ENCODE results near the gene HAPLN3. TPM values are rescaled to one million over a fixed set of nuclear protein-coding genes. Genes with fewer than 3 reads are reported as not detected.

Gene HAPLN3
- total RNA-seq, 6 donors from 2014 or later: 1.7 to 23.0 (median 4.6) TPM

DNA sequence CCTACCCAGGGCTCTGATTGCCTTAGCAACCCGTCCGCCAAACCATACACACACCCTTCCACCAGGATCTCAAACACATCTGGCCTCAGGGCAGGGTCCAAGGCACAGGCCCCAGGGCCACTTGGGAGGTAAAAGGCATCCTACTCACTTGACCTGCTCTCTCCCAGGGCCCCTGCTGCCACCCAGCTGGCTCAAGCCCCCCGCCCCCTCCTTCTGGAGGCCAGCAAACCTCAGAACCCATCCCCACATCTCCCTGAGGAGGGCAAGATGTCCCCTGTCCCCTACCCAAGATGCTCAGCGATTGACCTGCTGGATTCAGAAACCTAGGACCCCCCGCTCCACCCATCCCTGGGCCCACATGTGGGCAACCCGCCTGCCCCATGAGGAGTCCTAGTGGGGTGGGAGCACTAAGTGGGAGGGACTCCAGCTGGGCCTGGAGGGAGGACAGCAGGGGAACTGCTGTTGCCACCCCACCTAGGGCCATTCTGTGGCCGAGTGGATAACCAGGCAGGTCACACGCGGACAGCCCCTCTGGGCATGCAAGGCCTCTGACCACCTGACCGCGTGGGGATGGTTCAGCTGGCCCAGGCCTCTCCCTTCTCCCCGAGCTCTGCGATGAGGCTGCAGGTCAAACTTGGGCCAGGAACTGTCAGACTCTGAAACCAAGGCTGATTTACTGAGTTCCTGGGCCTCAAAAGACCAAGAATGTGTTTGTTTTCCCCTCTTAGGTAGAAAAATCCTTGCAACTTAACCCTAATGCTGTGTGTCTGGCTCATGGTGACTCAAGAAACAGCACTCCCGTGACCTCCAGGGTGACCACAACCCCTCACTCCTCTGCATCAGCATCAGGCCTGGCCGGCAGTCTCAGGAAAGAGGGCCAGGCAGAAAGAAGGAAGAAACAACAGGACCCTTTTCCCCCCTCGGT is 13.6 kb upstream of the HAPLN3 start:
- WGBS, 2 donors: 82 to 94% methylated on average over 10 to 16 of the region's 16 CpGs
- H3K27ac ChIP-seq: no peak overlapping the region
- ATAC-seq (ENCODE audit: low FRiP score in 2 of 2): no peak
- H3K9me3 ChIP-seq: no peaks in the 10 kb centered on the region
- H3K4me3 ChIP-seq: no peak overlapping the region
- H3K4me1 ChIP-seq: peaks cover 15 to 45% (median 26%) of the 10 kb centered on the region in 4 donors
- no peak for DNase-seq
- H3K36me3 ChIP-seq: peaks cover 0 to 50% (median 15%) of the 10 kb centered on the region in 4 donors
- no peaks in the 10 kb centered on the region for H3K27me3 ChIP-seq
- TF ChIP-seq EP300 (IDR thresholded peaks at IDR 0.05): no peak
- TF ChIP-seq POLR2A (IDR thresholded peaks at IDR 0.05): no peak
- TF ChIP-seq, protein P1, sequence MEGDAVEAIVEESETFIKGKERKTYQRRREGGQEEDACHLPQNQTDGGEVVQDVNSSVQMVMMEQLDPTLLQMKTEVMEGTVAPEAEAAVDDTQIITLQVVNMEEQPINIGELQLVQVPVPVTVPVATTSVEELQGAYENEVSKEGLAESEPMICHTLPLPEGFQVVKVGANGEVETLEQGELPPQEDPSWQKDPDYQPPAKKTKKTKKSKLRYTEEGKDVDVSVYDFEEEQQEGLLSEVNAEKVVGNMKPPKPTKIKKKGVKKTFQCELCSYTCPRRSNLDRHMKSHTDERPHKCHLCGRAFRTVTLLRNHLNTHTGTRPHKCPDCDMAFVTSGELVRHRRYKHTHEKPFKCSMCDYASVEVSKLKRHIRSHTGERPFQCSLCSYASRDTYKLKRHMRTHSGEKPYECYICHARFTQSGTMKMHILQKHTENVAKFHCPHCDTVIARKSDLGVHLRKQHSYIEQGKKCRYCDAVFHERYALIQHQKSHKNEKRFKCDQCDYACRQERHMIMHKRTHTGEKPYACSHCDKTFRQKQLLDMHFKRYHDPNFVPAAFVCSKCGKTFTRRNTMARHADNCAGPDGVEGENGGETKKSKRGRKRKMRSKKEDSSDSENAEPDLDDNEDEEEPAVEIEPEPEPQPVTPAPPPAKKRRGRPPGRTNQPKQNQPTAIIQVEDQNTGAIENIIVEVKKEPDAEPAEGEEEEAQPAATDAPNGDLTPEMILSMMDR (IDR thresholded peaks at IDR 0.05): no peak
- TF ChIP-seq POLR2AphosphoS5 (IDR thresholded peaks at IDR 0.05): no peak

GRCh38 chr15:88908123-88908522 is 12.8 kb upstream of the HAPLN3 start:
- ATAC-seq (ENCODE audit: low FRiP score in 2 of 2) (no peak), DNase-seq (no peak)
- TF ChIP-seq EP300 (IDR thresholded peaks at IDR 0.05) (no peak), POLR2A (IDR thresholded peaks at IDR 0.05) (no peak), POLR2AphosphoS5 (IDR thresholded peaks at IDR 0.05) (no peak)
- TF ChIP-seq, protein P1 (IDR thresholded peaks at IDR 0.05): no peak
- peaks cover 0 to 55% (median 15%) of the 10 kb centered on the region in 4 donors for H3K36me3 ChIP-seq
- no peak overlapping the region for H3K27ac ChIP-seq
- H3K4me3 ChIP-seq: no peak overlapping the region
- H3K9me3 ChIP-seq: no peaks in the 10 kb centered on the region
- WGBS, 2 donors: 95% methylated on average over 12 of the region's 12 CpGs; no CpG with 5 or more reads in 1 of the 2 donors
- H3K27me3 ChIP-seq: no peaks in the 10 kb centered on the region
- peaks cover 15 to 38% (median 20%) of the 10 kb centered on the region in 4 donors for H3K4me1 ChIP-seq

- no peak for ATAC-seq (ENCODE audit: low FRiP score in 2 of 2)
- Histone ChIP-seq H3K27me3 (no peaks in the 10 kb centered on the region), H3K27ac (no peak overlapping the region), H3K9me3 (no peaks in the 10 kb centered on the region), H3K4me1 (peaks cover 12 to 28% (median 18%) of the 10 kb centered on the region in 4 donors), H3K4me3 (no peak overlapping the region), H3K36me3 (peaks cover 0 to 65% (median 15%) of the 10 kb centered on the region in 4 donors)
- 93 to 98% methylated on average over 5 to 12 of the region's 14 CpGs for WGBS, 2 donors
- no peak for DNase-seq
- TF ChIP-seq POLR2AphosphoS5 (IDR thresholded peaks at IDR 0.05) (no peak), POLR2A (IDR thresholded peaks at IDR 0.05) (no peak), EP300 (IDR thresholded peaks at IDR 0.05) (no peak)
- TF ChIP-seq, protein P1 (IDR thresholded peaks at IDR 0.05): no peak
Measured at GRCh38 chr15:88907111-88907510, 11.8 kb upstream of the HAPLN3 start.

DNA sequence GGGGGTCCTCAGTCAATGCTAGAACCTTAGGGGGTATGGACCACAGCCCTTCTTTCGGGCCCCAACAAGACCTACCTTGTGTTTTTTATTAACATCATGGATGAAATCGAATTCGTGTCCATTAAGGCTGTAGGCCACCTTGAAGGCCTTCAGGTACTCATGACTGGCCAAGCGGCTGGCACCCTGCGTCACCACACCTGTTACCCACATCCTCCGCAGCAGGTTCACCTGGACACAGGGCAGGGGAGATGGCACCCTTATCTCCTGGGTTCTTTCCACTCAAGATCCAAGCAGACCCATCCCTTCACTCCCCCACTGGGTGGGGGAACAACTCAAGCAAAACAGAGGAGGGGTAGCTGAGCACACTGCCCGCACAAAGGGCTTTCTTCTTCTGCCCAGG is 11.2 kb upstream of the HAPLN3 start:
- no peak overlapping the region for H3K27ac ChIP-seq
- H3K4me3 ChIP-seq: no peak overlapping the region
- H3K4me1 ChIP-seq: peaks cover 7 to 23% (median 13%) of the 10 kb centered on the region in 4 donors
- no peaks in the 10 kb centered on the region for H3K27me3 ChIP-seq
- ATAC-seq (ENCODE audit: low FRiP score in 2 of 2) (no peak), DNase-seq (no peak)
- no peak for TF ChIP-seq POLR2A (IDR thresholded peaks at IDR 0.05)
- no peak for TF ChIP-seq EP300 (IDR thresholded peaks at IDR 0.05)
- TF ChIP-seq, protein P1 (IDR thresholded peaks at IDR 0.05): no peak
- TF ChIP-seq POLR2AphosphoS5 (IDR thresholded peaks at IDR 0.05): no peak
- 97 to 99% methylated on average over 7 of the region's 7 CpGs for WGBS, 2 donors
- H3K36me3 ChIP-seq: peaks cover 0 to 70% (median 17%) of the 10 kb centered on the region in 4 donors
- no peaks in the 10 kb centered on the region for H3K9me3 ChIP-seq

Measured in upper lobe of left lung (tissue), 6 donors.